SK-N-MC (cell line): Measurements from ENCODE around the gene ADAMTS12.

Source experiments
- EZH2 ChIP-seq: fragments of 200-600 bp; sonication (generic); IDR thresholded peaks from one replicate; pipeline ENCODE4 v1.6.1; 2017; ENCODE audit warnings: antibody characterized with exemption
- POLR2AphosphoS5 ChIP-seq: IDR thresholded peaks from 2 replicates; pipeline ENCODE4 v1.6.1; 2012; ENCODE audit warnings: mild to moderate bottlenecking, low read depth, low read length, borderline replicate concordance

DNA sequence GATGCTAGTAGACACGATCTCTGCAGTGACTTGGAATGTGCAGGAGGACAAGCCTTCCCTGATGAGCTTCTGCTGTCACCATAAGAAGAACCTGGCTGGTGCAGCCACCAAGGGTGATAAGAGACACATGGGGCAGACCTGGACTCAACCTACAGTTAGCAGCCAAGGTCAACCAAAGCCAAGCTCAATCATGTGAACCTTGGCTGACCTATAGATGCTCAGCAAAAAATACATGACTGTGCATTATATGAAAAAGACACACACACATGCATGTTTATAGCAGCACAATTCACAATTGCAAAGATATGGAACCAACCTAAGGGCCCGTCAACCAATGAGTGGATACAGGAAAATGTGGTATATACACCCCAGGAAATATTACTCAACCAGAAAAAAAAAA, 364.1 kb downstream of the ADAMTS12 start:
- TF ChIP-seq POLR2AphosphoS5 (no peak), EZH2 (no peak)
